ENCODE measurements around the gene PILRA.
A peak's percentile ranks its signal among the peaks of the same experiment; 100 is the strongest.
"Not testable (repeated sequence)": the region's sequence is repeated elsewhere in the genome, so short reads cannot be mapped to it uniquely, and the experiment has no call there.

Gene PILRA

DNA sequence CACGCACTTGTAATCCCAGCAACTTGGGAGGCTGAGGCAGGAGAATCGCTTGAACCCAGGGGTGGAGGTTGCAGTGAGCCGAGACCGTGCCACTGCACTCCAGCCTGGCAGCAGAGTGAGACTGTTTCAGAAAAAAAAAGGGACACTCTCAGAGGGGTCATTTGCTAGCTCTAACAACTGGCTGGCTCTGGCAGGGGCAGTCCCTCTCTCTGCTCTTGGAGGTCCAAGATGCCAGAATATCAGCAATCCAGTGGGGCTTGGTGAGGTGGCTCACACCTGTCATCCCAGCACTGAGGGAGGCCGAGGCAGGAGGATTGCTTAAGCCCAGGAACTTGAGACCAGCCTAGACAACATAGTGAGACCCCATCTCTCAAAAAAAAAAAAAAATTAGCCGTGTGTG lies 2.5 kb upstream of the PILRA start:
- TF ChIP-seq ZFX (IDR thresholded peaks at IDR 0.05; ENCODE audit: borderline replicate concordance) = no peak
- TF ChIP-seq, protein P1, sequence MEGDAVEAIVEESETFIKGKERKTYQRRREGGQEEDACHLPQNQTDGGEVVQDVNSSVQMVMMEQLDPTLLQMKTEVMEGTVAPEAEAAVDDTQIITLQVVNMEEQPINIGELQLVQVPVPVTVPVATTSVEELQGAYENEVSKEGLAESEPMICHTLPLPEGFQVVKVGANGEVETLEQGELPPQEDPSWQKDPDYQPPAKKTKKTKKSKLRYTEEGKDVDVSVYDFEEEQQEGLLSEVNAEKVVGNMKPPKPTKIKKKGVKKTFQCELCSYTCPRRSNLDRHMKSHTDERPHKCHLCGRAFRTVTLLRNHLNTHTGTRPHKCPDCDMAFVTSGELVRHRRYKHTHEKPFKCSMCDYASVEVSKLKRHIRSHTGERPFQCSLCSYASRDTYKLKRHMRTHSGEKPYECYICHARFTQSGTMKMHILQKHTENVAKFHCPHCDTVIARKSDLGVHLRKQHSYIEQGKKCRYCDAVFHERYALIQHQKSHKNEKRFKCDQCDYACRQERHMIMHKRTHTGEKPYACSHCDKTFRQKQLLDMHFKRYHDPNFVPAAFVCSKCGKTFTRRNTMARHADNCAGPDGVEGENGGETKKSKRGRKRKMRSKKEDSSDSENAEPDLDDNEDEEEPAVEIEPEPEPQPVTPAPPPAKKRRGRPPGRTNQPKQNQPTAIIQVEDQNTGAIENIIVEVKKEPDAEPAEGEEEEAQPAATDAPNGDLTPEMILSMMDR (IDR thresholded peaks at IDR 0.05) = no peak
- 0 out of 2 replicates have a peak overlapping the region, but pooled peaks have one; percentile 3 for H3K27ac ChIP-seq

DNA sequence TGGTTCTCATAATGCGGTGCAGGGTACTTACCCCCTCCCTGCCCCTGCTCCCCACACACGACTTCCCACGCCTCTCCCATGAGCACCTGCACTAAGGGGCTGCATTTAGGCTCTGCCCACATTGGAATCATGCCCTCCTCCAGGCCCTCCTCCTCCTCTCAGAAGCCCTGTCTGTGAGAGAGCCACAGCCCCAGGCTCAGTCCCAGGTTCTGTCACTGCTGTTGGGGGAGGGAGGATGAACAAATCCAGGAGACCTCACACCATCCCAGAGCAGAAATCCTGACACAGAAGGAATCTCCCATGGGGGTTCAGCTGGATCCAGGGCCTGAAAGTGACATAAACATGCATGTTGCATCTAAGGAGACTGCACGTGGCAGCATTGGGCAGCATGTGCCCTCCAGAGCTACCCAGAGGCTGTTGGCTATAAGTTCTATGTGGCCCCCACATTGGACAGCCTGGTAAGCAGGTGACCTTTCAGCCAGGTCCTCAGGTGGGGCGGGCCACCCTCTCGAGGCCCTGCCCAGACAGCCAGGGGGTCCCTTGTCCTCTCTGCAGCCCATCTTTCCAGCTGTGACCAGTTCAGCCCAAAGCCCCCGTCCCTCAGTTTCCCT lies 1.6 kb upstream of the PILRA start:
- no peak for TF ChIP-seq ZFX (IDR thresholded peaks at IDR 0.05; ENCODE audit: borderline replicate concordance)
- TF ChIP-seq, protein P1 (IDR thresholded peaks at IDR 0.05) = no peak
- H3K27ac ChIP-seq = 0 out of 2 replicates have a peak overlapping the region, but pooled peaks have one; percentile 3

DNA sequence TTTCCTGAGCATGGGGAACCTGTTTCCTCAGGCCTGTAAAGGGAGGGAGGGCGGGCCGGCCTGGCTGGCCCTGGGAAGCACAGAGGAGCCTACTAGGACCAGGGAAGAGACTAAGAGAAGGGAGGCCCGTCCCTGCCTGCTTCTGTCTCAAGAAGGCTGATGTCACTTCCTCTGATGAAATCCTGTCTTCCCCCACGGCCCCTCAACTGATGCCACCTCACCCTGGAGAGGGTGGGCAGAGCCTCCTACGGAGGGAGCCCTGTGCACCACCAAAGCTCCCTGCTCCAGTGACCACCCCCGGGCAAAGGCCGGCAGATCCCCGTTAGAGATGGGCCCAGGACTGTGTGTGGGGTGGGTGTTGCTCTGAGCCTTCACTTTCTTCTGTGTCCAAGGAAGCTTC lies 1.0 kb upstream of the PILRA start:
- TF ChIP-seq ZFX (IDR thresholded peaks at IDR 0.05; ENCODE audit: borderline replicate concordance) = no peak
- TF ChIP-seq, protein P1 (IDR thresholded peaks at IDR 0.05) = no peak
- H3K27ac ChIP-seq = no peak overlapping the region

DNA sequence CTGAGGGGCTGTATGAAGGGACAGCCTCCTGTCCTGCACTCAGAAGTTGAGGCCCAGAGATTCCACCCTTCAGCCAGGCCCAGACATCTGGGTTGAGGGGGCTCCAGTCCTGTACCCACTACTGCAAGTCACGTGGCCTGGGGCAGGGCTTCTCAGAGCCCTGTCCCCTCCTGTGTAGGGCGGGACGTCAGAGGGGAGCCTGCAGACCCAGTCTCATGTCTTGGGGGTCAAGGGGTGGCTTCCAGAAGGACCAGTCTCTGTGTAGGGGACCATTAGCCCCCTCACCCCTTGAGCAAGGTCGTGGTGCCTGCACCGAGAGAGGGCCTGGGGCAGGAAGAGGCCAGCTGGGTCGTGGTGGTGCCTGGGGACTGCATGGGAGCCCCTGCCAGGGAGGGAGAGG lies 593 bp upstream of the PILRA start:
- no peak overlapping the region for H3K27ac ChIP-seq
- TF ChIP-seq, protein P1 (IDR thresholded peaks at IDR 0.05) = no peak
- no peak for TF ChIP-seq ZFX (IDR thresholded peaks at IDR 0.05; ENCODE audit: borderline replicate concordance)

DNA sequence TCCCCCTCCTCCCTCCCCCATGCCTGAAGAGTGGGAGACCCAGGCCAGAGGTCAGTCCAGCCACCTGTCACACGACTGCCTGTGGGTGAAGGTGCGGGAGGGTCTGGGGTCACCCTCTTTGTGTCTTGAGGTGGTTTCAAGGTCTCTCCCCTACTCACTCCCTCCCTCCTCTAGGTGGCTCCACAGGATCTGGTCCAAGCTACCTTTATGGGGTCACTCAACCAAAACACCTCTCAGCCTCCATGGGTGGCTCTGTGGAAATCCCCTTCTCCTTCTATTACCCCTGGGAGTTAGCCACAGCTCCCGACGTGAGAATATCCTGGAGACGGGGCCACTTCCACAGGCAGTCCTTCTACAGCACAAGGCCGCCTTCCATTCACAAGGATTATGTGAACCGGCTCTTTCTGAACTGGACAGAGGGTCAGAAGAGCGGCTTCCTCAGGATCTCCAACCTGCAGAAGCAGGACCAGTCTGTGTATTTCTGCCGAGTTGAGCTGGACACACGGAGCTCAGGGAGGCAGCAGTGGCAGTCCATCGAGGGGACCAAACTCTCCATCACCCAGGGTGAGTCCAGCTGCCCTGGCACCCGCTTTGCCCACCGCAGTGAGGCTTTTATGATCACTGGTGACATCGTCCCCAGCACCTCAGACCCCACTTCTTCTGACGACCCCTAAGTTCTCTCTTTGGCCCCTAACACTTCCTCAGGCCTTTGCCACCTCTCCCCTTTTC lies 747 bp downstream of the PILRA start:
- not testable (repeated sequence) for H3K27ac ChIP-seq
- TF ChIP-seq, protein P1 (IDR thresholded peaks at IDR 0.05) = peak; percentile 23; the same call in 1 of the 2 replicates

DNA sequence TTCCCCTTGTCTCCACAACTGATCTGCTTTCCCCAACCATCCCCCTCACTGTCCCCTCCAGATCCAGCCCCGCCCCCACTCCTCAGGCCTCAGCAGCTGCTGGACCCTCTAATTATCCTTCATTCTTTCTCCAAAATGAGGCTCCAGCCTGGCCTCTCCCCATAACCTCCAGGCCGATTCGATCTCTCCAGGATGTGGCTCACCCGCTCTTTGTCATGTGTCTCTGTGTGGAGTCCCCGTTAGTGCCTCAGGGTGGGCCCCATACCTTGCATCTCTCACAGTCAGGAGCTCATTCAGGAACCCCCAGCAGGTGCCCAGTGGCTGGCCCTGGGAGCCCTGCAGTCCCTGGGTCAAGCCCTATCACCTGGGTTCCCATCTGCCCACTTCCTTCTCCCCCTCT lies 1.3 kb downstream of the PILRA start:
- TF ChIP-seq ZFX (IDR thresholded peaks at IDR 0.05; ENCODE audit: borderline replicate concordance) = no peak
- TF ChIP-seq, protein P1 (IDR thresholded peaks at IDR 0.05) = no peak

DNA sequence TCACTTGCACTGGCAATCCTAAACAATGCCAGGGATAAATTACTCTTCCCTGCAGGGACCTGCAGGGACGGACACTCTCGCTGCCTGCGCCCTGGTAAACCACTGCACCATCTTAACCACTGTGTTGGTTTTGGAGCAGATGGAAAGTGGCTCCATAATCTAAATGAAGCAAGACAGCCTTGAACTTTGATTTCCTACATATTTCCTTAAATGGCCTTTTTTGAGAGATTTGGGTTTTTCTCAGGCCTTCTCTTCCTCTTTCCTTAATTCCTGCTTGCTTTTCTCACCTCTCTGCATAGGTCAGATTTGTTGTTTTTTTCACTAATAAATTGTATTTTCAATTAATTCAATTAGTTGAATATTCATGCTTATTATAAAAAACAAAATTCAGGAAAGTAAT lies 2.8 kb downstream of the PILRA start:
- TF ChIP-seq ZFX (IDR thresholded peaks at IDR 0.05; ENCODE audit: borderline replicate concordance) = no peak
- no peak overlapping the region for H3K27ac ChIP-seq

More for the DNA sequence above, 1.3 kb downstream of the PILRA start:
- H3K27ac ChIP-seq = no peak overlapping the region

Data from 22Rv1 (cell line).